Osteocyte (in vitro differentiated cells): ENCODE results near the gene ELMOD3. TPM values are rescaled to one million over a fixed set of nuclear protein-coding genes. Genes with fewer than 3 reads are reported as not detected.
"Not testable (repeated sequence)": the region's sequence is repeated elsewhere in the genome, so short reads cannot be mapped to it uniquely, and the experiment has no call there.

Experiments
- DNase-seq: peaks from one replicate; pipeline ENCODE4 v3.0.0; 2021; ENCODE audit warnings: mixed read lengths; ENCODE audit not compliant: unreplicated experiment; ENCODE audit errors: extremely low spot score
- H3K27ac Mint-ChIP-seq: one replicate; pipeline ENCODE4 v1.8.0; 2021; ENCODE audit warnings: mild to moderate bottlenecking, mixed read lengths; ENCODE audit not compliant: unreplicated experiment
- H3K27me3 Mint-ChIP-seq: one replicate; pipeline ENCODE4 v1.8.0; 2021; ENCODE audit warnings: mixed read lengths; ENCODE audit not compliant: unreplicated experiment
- H3K36me3 Mint-ChIP-seq: one replicate; pipeline ENCODE4 v1.8.0; 2021; ENCODE audit warnings: mixed read lengths; ENCODE audit not compliant: unreplicated experiment
- H3K4me1 Mint-ChIP-seq: one replicate; pipeline ENCODE4 v1.8.0; 2021; ENCODE audit warnings: mixed read lengths; ENCODE audit not compliant: unreplicated experiment
- H3K4me3 Mint-ChIP-seq: one replicate; pipeline ENCODE4 v1.8.0; 2021; ENCODE audit warnings: mild to moderate bottlenecking, moderate library complexity, mixed read lengths; ENCODE audit not compliant: unreplicated experiment
- H3K9me3 Mint-ChIP-seq: one replicate; pipeline ENCODE4 v1.8.0; 2021; ENCODE audit warnings: mixed read lengths; ENCODE audit not compliant: unreplicated experiment
- CTCF ChIP-seq: fragments of 200-600 bp; sonication (generic); IDR thresholded peaks from 2 replicates; pipeline ENCODE4 v1.5.0; 2021; ENCODE audit warnings: antibody characterized with exemption, mild to moderate bottlenecking, moderate library complexity
- total RNA-seq: library from RNA; stranded (reverse); gene quantifications from 2 replicates; pipeline ENCODE4 v1.2.1, GENCODE V29; 2021

ELMOD3 gene
- total RNA-seq, 1 donor from 2014 or later = 21.1 TPM

GRCh38 chr2:85318222-85319074 is 36.1 kb upstream of the ELMOD3 start:
- Mint-ChIP-seq H3K9me3 (no peaks in the 10 kb centered on the region), H3K27ac (peak overlapping the region; percentile 27), H3K36me3 (peaks cover 47% of the 10 kb centered on the region), H3K4me3 (no peak overlapping the region), H3K27me3 (no peaks in the 10 kb centered on the region), H3K4me1 (peaks cover 21% of the 10 kb centered on the region)
- no peak for DNase-seq
- no peak for TF ChIP-seq CTCF

GRCh38 chr2:85319796-85320195 is 34.8 kb upstream of the ELMOD3 start:
- Mint-ChIP-seq H3K9me3 (no peaks in the 10 kb centered on the region), H3K36me3 (peaks cover 56% of the 10 kb centered on the region), H3K27me3 (no peaks in the 10 kb centered on the region), H3K4me1 (peaks cover 13% of the 10 kb centered on the region), H3K4me3 (no peak overlapping the region), H3K27ac (peak overlapping the region; percentile 6)
- DNase-seq = no peak
- no peak for TF ChIP-seq CTCF

GRCh38 chr2:85323351-85323987 is 31.1 kb upstream of the ELMOD3 start:
- Mint-ChIP-seq H3K27ac (no peak overlapping the region), H3K36me3 (peaks cover 52% of the 10 kb centered on the region), H3K27me3 (no peaks in the 10 kb centered on the region), H3K4me3 (no peak overlapping the region), H3K4me1 (peaks cover 37% of the 10 kb centered on the region), H3K9me3 (no peaks in the 10 kb centered on the region)
- DNase-seq = no peak
- no peak for TF ChIP-seq CTCF

GRCh38 chr2:85323988-85324367 is 30.6 kb upstream of the ELMOD3 start:
- peaks cover 37% of the 10 kb centered on the region for H3K4me1 Mint-ChIP-seq
- H3K27me3 Mint-ChIP-seq, H3K4me3 Mint-ChIP-seq, H3K9me3 Mint-ChIP-seq, DNase-seq, H3K27ac Mint-ChIP-seq: not testable (repeated sequence)
- peaks cover 49% of the 10 kb centered on the region for H3K36me3 Mint-ChIP-seq

- Mint-ChIP-seq H3K4me3 (peak overlapping the region; percentile 94), H3K27ac (no peak overlapping the region), H3K9me3 (no peaks in the 10 kb centered on the region), H3K36me3 (peaks cover 44% of the 10 kb centered on the region), H3K4me1 (peaks cover 38% of the 10 kb centered on the region), H3K27me3 (no peaks in the 10 kb centered on the region)
- TF ChIP-seq CTCF = no peak
- no peak for DNase-seq
Measured at GRCh38 chr2:85324639-85325465, 29.7 kb upstream of the ELMOD3 start.
